GM20431 (cell line): ENCODE data around the gene TSPEAR.
"Not testable (repeated sequence)": the region's sequence is repeated elsewhere in the genome, so short reads cannot be mapped to it uniquely, and the experiment has no call there.

Experiments used
- in situ Hi-C: fragments of 300-500 bp; cut with MseI, MboI; formaldehyde crosslinking; loops from one replicate; pipeline ENCODE4 v1.15.0; 2020; ENCODE audit warnings: low sequenced_read_pairs; ENCODE audit not compliant: unreplicated experiment

The TSPEAR gene

GRCh38 chr21:44596068-44596725, 115.2 kb downstream of the TSPEAR start:
- in situ Hi-C loops: no loop called here

- in situ Hi-C loops: no loop called here
These were observed 115.8 kb downstream of the TSPEAR start for GRCh38 chr21:44595524-44595923.

- in situ Hi-C loops: no loop called here
These were observed 116.9 kb downstream of the TSPEAR start for GRCh38 chr21:44594406-44594916.

GRCh38 chr21:44593598-44594405, 117.6 kb downstream of the TSPEAR start:
- in situ Hi-C loops: no loop called here

- in situ Hi-C loops: no loop called here
These were observed 118.7 kb downstream of the TSPEAR start, which contains the start of gene KRTAP10-6 for GRCh38 chr21:44592446-44593311. Gene KRTAP10-6 (minus strand): TSS chr21:44592505. CDS start chr21:44592484, 21 bp downstream.

GRCh38 chr21:44591801-44592130, 119.6 kb downstream of the TSPEAR start:
- in situ Hi-C loops: not testable (repeated sequence)

- in situ Hi-C loops: not testable (repeated sequence)
These were observed 120.2 kb downstream of the TSPEAR start for GRCh38 chr21:44590897-44591800.

GRCh38 chr21:44590311-44590721, 121.1 kb downstream of the TSPEAR start:
- in situ Hi-C loops: no loop called here

- in situ Hi-C loops: no loop called here
These were observed 121.6 kb downstream of the TSPEAR start for GRCh38 chr21:44589586-44590305.

GRCh38 chr21:44589094-44589493, 122.3 kb downstream of the TSPEAR start:
- in situ Hi-C loops: no loop called here

GRCh38 chr21:44585892-44586291, 125.5 kb downstream of the TSPEAR start:
- in situ Hi-C loops: no loop called here

- in situ Hi-C loops: no loop called here
These were observed 127.6 kb downstream of the TSPEAR start for GRCh38 chr21:44583800-44584147.

- in situ Hi-C loops: no loop called here
These were observed 128.1 kb downstream of the TSPEAR start for GRCh38 chr21:44583089-44583799.

GRCh38 chr21:44582055-44582454, 129.3 kb downstream of the TSPEAR start:
- in situ Hi-C loops: no loop called here

GRCh38 chr21:44581158-44581557, 130.2 kb downstream of the TSPEAR start:
- in situ Hi-C loops: no loop called here

GRCh38 chr21:44580231-44580821, 131.0 kb downstream of the TSPEAR start, which contains the start of gene KRTAP10-5:
Gene KRTAP10-5 (minus strand): TSS chr21:44580604. CDS start chr21:44580578, 26 bp downstream.
- in situ Hi-C loops: not testable (repeated sequence)

GRCh38 chr21:44579833-44580144, 131.6 kb downstream of the TSPEAR start:
- in situ Hi-C loops: no loop called here
